ENCODE data around the gene HDAC8. TPM values are rescaled to one million over a fixed set of nuclear protein-coding genes. Genes with fewer than 3 reads are reported as not detected.

HDAC8 gene
- total and polyA plus RNA-seq, 2 donors (not counting 1 experiment from before 2014, with no cell fraction given), result 13.3 to 41.9 TPM

- POLR2A ChIA-PET, result no interaction called here
- no peaks in the 10 kb centered on the region for H3K4me1 ChIP-seq (ENCODE audit: control insufficient read depth in 2 of 2, insufficient read depth in 2 of 2, low read length in 2 of 2)
- no peaks in the 10 kb centered on the region for H3K36me3 ChIP-seq (replicated peaks in 1 of 2; ENCODE audit: control extremely low read depth in 1 of 2, control insufficient read depth in 1 of 2, extremely low read depth in 1 of 2, insufficient read depth in 2 of 2, low read length in 1 of 2)
- no peak overlapping the region for H3K4me3 Mint-ChIP-seq
- H3K27ac Mint-ChIP-seq, result no peak overlapping the region
- CTCF ChIA-PET, result no interaction called here
- H3K9me3 Mint-ChIP-seq (ENCODE audit: insufficient read depth), result no peaks in the 10 kb centered on the region
- no peak overlapping the region for H3K9ac ChIP-seq (ENCODE audit: low read length)
- H3K4me1 Mint-ChIP-seq, result no peaks in the 10 kb centered on the region
- H3K79me2 ChIP-seq (ENCODE audit: control insufficient read depth, insufficient read depth, low read length), result no peaks in the 10 kb centered on the region
- 94% methylated on average over 7 of the region's 8 CpGs for WGBS (ENCODE audit: insufficient coverage)
- H3K27me3 Mint-ChIP-seq, result no peaks in the 10 kb centered on the region
- DNase-seq (no peak), ATAC-seq (ENCODE audit: low read depth) (no peak)
- no peaks in the 10 kb centered on the region for H4K20me1 ChIP-seq (ENCODE audit: control insufficient read depth, insufficient read depth, low read length, poor library complexity, severe bottlenecking)
- intact Hi-C loops (cut with micrococcal nuclease), result no loop called here
- H2AFZ ChIP-seq (ENCODE audit: insufficient read depth, low read depth, low read length, poor library complexity, severe bottlenecking), result no peak overlapping the region
- no peak overlapping the region for H3K4me3 ChIP-seq (ENCODE audit: control extremely low read depth in 1 of 5, extremely low read depth in 1 of 5, insufficient read depth in 1 of 5, low read depth in 2 of 5, low read length in 4 of 5)
- no peaks in the 10 kb centered on the region for H3K27me3 ChIP-seq (replicated peaks in 1 of 4; ENCODE audit: control extremely low read depth in 1 of 4, control insufficient read depth in 3 of 4, insufficient read depth in 4 of 4, low read length in 3 of 4)
- no peaks in the 10 kb centered on the region for H3K9me3 ChIP-seq (ENCODE audit: control extremely low read depth in 1 of 3, control insufficient read depth in 2 of 3, insufficient read depth in 1 of 3, low read length in 2 of 3)
- H3K27ac ChIP-seq (ENCODE audit: low read length in 2 of 2), result no peak overlapping the region
- TF ChIP-seq CTCF (IDR thresholded peaks at IDR 0.05) (no peak), EZH2 (IDR thresholded peaks at IDR 0.05; ENCODE audit: borderline replicate concordance, insufficient read depth, low read depth, low read length, poor library complexity, severe bottlenecking) (no peak)
- no peak overlapping the region for H3K4me2 ChIP-seq (replicated peaks; ENCODE audit: low read depth, low read length, poor library complexity, severe bottlenecking)
These were observed 178.0 kb downstream of the HDAC8 start for GRCh38 chrX:72394518-72395170.

GRCh38 chrX:72393836-72394517 lies 178.7 kb downstream of the HDAC8 start:
- no peaks in the 10 kb centered on the region for H3K4me1 ChIP-seq (ENCODE audit: control insufficient read depth in 2 of 2, insufficient read depth in 2 of 2, low read length in 2 of 2)
- no peak for DNase-seq
- ChIA-PET POLR2A (no interaction called here), CTCF (no interaction called here)
- no peaks in the 10 kb centered on the region for H3K27me3 ChIP-seq (replicated peaks in 1 of 4; ENCODE audit: control extremely low read depth in 1 of 4, control insufficient read depth in 3 of 4, insufficient read depth in 4 of 4, low read length in 3 of 4)
- no peaks in the 10 kb centered on the region for H3K27me3 Mint-ChIP-seq
- H4K20me1 ChIP-seq (ENCODE audit: control insufficient read depth, insufficient read depth, low read length, poor library complexity, severe bottlenecking), result no peaks in the 10 kb centered on the region
- ATAC-seq (ENCODE audit: low read depth), result no peak
- no peaks in the 10 kb centered on the region for H3K9me3 ChIP-seq (ENCODE audit: control extremely low read depth in 1 of 3, control insufficient read depth in 2 of 3, insufficient read depth in 1 of 3, low read length in 2 of 3)
- no peak overlapping the region for H2AFZ ChIP-seq (ENCODE audit: insufficient read depth, low read depth, low read length, poor library complexity, severe bottlenecking)
- H3K4me3 Mint-ChIP-seq, result no peak overlapping the region
- H3K9me3 Mint-ChIP-seq (ENCODE audit: insufficient read depth), result no peaks in the 10 kb centered on the region
- H3K9ac ChIP-seq (ENCODE audit: low read length), result no peak overlapping the region
- no peak for TF ChIP-seq CTCF (IDR thresholded peaks at IDR 0.05)
- WGBS (ENCODE audit: insufficient coverage), result 100% methylated on average over 1 of the region's 8 CpGs
- H3K4me1 Mint-ChIP-seq, result no peaks in the 10 kb centered on the region
- intact Hi-C loops (cut with micrococcal nuclease), result no loop called here
- H3K27ac ChIP-seq (ENCODE audit: low read length in 2 of 2), result no peak overlapping the region
- no peak overlapping the region for H3K4me3 ChIP-seq (ENCODE audit: control extremely low read depth in 1 of 5, extremely low read depth in 1 of 5, insufficient read depth in 1 of 5, low read depth in 2 of 5, low read length in 4 of 5)
- H3K79me2 ChIP-seq (ENCODE audit: control insufficient read depth, insufficient read depth, low read length), result no peaks in the 10 kb centered on the region
- H3K36me3 ChIP-seq (replicated peaks in 1 of 2; ENCODE audit: control extremely low read depth in 1 of 2, control insufficient read depth in 1 of 2, extremely low read depth in 1 of 2, insufficient read depth in 2 of 2, low read length in 1 of 2), result no peaks in the 10 kb centered on the region
- no peak overlapping the region for H3K27ac Mint-ChIP-seq
- H3K4me2 ChIP-seq (replicated peaks; ENCODE audit: low read depth, low read length, poor library complexity, severe bottlenecking), result no peak overlapping the region

All from B cell (primary cell).